Progenitor cell of endocrine pancreas (in vitro differentiated cells): ENCODE measurements around the gene KIFAP3. TPM values are rescaled to one million over a fixed set of nuclear protein-coding genes. Genes with fewer than 3 reads are reported as not detected.

Experiments used
- DNase-seq: peaks from one replicate; pipeline ENCODE4 v3.0.0; 2021; ENCODE audit warnings: low spot score; ENCODE audit not compliant: unreplicated experiment
- H3K27ac Mint-ChIP-seq: 2 replicates; pipeline ENCODE4 v1.8.0; 2021; ENCODE audit warnings: mild to moderate bottlenecking, moderate library complexity, mixed read lengths
- H3K27me3 Mint-ChIP-seq: 2 replicates; pipeline ENCODE4 v1.8.0; 2021; ENCODE audit warnings: mixed read lengths
- H3K36me3 Mint-ChIP-seq: 2 replicates; pipeline ENCODE4 v1.8.0; 2022; ENCODE audit warnings: mixed read lengths; ENCODE audit not compliant: insufficient read depth
- H3K4me1 Mint-ChIP-seq: 2 replicates; pipeline ENCODE4 v1.8.0; 2021; ENCODE audit warnings: low read depth, mixed read lengths
- H3K4me3 Mint-ChIP-seq: 2 replicates; pipeline ENCODE4 v1.8.0; 2021; ENCODE audit warnings: low read depth, mild to moderate bottlenecking, moderate library complexity, mixed read lengths
- H3K9me3 Mint-ChIP-seq: 2 replicates; pipeline ENCODE4 v1.8.0; 2021; ENCODE audit warnings: low read depth, mixed read lengths
- total RNA-seq: library from RNA; stranded (reverse); gene quantifications from 2 replicates; pipeline ENCODE4 v1.2.1, GENCODE V29; 2021
- TF ChIP-seq, protein P1 (sequence below): fragments of 200-600 bp; sonication (generic); IDR thresholded peaks from one replicate; pipeline ENCODE4 v1.5.0; 2021; ENCODE audit warnings: antibody characterized with exemption, mild to moderate bottlenecking; ENCODE audit not compliant: unreplicated experiment

Gene KIFAP3
- total RNA-seq, 1 donor from 2014 or later = 24.6 TPM

DNA sequence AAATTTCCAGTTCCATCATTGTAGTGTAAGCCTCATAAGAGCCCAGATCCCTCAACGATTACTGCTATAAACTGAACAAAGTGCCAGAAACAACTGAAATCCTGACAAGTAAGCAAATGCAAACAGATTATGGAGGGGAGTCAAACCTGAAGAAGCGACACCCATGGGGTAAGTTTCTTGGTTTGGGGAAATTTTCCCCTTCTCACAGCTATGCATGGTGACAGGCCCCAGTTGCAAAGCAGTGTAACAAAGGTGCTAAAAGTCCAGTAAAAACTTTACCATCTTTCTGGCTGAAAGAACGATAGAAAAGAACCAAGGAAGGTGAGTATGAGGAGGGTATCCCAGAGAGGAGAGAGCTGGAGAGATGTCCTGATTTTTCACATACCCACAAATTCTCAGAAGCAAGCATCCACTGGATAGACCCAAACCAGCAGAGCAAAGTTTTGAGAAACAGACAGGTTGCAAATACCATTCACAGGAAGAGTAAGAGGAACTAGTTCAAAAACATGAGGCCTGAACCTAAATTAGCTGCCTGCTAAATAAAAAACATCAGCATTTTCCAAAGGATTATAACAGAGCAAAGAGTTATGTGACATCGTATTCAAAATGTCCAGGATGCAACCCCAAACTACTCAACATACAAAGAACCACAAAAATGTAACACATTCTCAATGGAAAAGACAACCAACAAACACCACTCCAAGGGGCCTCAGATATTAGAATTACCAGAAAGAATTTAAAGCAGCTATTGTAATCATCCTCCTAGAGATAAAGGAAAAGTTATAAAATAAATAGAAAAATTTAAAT, 195.3 kb downstream of the KIFAP3 start:
- no peaks in the 10 kb centered on the region for H3K9me3 Mint-ChIP-seq
- H3K4me1 Mint-ChIP-seq = no peaks in the 10 kb centered on the region
- peak overlapping the region; percentile 46 for H3K27ac Mint-ChIP-seq
- TF ChIP-seq, protein P1, sequence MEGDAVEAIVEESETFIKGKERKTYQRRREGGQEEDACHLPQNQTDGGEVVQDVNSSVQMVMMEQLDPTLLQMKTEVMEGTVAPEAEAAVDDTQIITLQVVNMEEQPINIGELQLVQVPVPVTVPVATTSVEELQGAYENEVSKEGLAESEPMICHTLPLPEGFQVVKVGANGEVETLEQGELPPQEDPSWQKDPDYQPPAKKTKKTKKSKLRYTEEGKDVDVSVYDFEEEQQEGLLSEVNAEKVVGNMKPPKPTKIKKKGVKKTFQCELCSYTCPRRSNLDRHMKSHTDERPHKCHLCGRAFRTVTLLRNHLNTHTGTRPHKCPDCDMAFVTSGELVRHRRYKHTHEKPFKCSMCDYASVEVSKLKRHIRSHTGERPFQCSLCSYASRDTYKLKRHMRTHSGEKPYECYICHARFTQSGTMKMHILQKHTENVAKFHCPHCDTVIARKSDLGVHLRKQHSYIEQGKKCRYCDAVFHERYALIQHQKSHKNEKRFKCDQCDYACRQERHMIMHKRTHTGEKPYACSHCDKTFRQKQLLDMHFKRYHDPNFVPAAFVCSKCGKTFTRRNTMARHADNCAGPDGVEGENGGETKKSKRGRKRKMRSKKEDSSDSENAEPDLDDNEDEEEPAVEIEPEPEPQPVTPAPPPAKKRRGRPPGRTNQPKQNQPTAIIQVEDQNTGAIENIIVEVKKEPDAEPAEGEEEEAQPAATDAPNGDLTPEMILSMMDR = no peak
- H3K27me3 Mint-ChIP-seq = no peaks in the 10 kb centered on the region
- no peak overlapping the region for H3K4me3 Mint-ChIP-seq
- no peak for DNase-seq
- peaks cover 35% of the 10 kb centered on the region for H3K36me3 Mint-ChIP-seq

DNA sequence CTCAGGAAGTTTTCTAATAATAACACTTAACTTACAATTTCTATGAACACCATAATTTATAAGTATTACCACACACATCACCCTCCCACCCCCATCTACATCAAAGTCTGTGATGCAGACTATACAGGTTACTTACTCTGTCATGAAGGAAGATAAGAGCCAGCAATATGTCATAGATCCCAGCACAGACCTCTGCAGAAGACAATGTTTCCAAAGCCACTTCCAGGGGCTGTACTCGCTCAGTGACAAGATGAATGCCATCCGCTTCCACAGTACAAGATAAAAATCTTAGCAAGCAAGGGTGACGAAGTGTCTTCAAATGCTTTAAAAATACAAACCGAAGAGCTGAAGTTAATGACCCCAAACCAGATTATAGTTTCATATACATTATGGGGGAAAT, 196.0 kb downstream of the KIFAP3 start:
- DNase-seq = no peak
- Mint-ChIP-seq H3K4me3 (no peak overlapping the region), H3K27me3 (no peaks in the 10 kb centered on the region), H3K36me3 (peaks cover 42% of the 10 kb centered on the region), H3K27ac (no peak overlapping the region), H3K4me1 (no peaks in the 10 kb centered on the region), H3K9me3 (no peaks in the 10 kb centered on the region)
- TF ChIP-seq, protein P1 = no peak

DNA sequence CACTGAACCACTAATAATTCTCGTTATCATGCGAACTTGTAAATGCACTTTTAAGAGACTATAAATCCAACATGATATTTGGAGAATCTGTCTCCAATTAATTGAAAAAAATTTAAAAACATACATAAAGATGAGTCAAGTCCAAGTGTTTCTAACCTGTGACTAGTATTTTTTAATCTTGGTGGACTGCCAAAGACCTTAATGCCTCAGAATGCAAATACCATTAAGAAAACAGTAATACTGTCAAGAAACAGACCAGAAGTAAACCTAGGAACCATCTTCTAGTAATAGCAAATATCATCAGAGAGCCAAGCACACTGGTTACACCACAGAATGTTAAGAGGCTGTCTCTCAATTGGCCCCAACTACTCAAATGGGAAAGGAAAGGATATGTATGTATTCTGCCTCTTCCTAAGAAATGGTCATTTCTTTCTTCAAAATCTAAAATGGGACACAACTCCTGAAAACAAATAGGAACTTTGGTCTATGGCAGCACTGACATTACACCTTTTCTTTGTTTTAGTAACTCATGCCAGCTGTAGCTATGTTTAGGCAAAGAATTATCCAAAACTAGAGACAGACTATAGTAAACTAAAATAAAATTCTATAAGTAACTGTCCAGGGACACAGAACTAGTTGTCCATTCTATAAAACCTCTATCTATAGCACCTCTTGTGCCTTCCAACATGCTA, 196.5 kb downstream of the KIFAP3 start:
- H3K9me3 Mint-ChIP-seq = peaks cover 4% of the 10 kb centered on the region
- no peaks in the 10 kb centered on the region for H3K27me3 Mint-ChIP-seq
- DNase-seq = no peak
- no peak overlapping the region for H3K4me3 Mint-ChIP-seq
- no peak overlapping the region for H3K27ac Mint-ChIP-seq
- no peaks in the 10 kb centered on the region for H3K4me1 Mint-ChIP-seq
- H3K36me3 Mint-ChIP-seq = peaks cover 44% of the 10 kb centered on the region
- TF ChIP-seq, protein P1 = no peak

DNA sequence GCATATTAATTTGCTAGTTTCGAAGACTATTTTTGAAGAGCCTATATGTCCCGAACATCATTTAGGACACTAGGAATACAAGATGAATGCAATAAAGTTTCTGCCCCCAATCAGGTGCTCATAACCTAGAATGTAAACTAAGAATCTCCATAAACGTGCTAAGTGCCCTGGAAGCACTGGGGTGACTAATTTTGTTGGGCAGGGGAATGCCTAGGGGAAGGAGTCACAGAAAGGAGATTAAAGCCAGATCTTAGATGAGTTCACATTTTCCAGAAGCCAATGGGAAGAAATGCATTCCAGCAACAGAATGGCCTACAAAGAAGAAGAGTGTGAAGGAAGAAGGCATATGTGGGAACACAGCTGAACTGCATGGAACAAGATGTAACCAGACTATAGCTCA, 200.3 kb downstream of the KIFAP3 start:
- Mint-ChIP-seq H3K4me3 (no peak overlapping the region), H3K27me3 (no peaks in the 10 kb centered on the region), H3K9me3 (peaks cover 13% of the 10 kb centered on the region), H3K4me1 (no peaks in the 10 kb centered on the region), H3K27ac (no peak overlapping the region), H3K36me3 (peaks cover 62% of the 10 kb centered on the region)
- no peak for DNase-seq
- TF ChIP-seq, protein P1 = no peak

DNA sequence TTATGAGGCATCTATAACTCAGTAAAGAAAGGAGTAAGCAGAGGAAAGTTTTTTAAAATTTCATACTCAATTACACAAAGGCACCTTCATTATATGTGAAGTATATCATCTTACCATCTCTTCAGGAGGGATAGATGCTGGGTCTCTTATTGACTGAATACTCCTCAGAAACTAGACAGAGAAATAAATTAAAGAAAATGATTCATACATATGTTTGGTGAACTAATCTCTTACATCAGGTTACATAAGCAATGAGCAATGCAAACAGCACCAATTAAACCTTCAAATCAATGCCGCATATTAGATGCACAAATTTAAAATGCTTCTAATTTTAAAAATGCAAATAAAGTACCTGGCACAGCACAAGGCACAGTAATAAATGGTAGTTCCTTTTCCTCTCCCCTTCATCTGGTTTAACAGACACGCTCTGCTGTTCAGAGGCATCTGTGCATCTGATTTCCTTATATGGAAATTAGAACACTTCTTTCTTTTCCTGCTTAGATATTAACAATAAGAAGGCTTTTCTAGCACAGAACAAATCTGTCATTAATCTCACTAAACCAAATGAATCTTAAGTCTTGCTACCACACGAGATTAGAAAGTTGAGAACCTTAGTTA, 200.8 kb downstream of the KIFAP3 start:
- TF ChIP-seq, protein P1 = no peak
- Mint-ChIP-seq H3K27me3 (no peaks in the 10 kb centered on the region), H3K4me3 (no peak overlapping the region), H3K27ac (no peak overlapping the region), H3K4me1 (no peaks in the 10 kb centered on the region), H3K9me3 (peaks cover 13% of the 10 kb centered on the region), H3K36me3 (peaks cover 62% of the 10 kb centered on the region)
- DNase-seq = no peak
